Thyroid gland (tissue), 4 donors: ENCODE measurements around the gene ITCH. TPM values are rescaled to one million over a fixed set of nuclear protein-coding genes. Genes with fewer than 3 reads are reported as not detected.
"Not testable (repeated sequence)": the region's sequence is repeated elsewhere in the genome, so short reads cannot be mapped to it uniquely, and the experiment has no call there.

Source experiments
- DNase-seq, 2 donors: peaks; one replicate each; pipeline ENCODE4 v3.0.0-alpha.2; 2019
- H3K27ac ChIP-seq, 3 donors: fragments of 200-600 bp; sonication (generic); 1 replicate in 2 of 3; 2 replicates in 1 of 3; pipeline ENCODE4 v1.5.1; 2016 to 2019; ENCODE audit warnings: mild to moderate bottlenecking in 1 of 3, moderate library complexity in 1 of 3
- H3K27me3 ChIP-seq: fragments of 200-600 bp; sonication (generic); one replicate; pipeline ENCODE4 v1.5.1; 2019
- H3K36me3 ChIP-seq, 2 donors: fragments of 200-600 bp; sonication (generic); one replicate each; pipeline ENCODE4 v1.5.1; 2016 to 2019
- H3K4me1 ChIP-seq, 2 donors: fragments of 200-600 bp; sonication (generic); one replicate each; pipeline ENCODE4 v1.5.1; 2017 to 2019
- H3K4me3 ChIP-seq, 3 donors: fragments of 200-600 bp; sonication (generic); replicated peaks in 1 of 3; 1 replicate in 2 of 3; 2 replicates in 1 of 3; pipeline ENCODE4 v1.5.1; 2016; ENCODE audit warnings: mild to moderate bottlenecking in 1 of 3
- H3K9me3 ChIP-seq: fragments of 200-600 bp; sonication (generic); one replicate; pipeline ENCODE4 v1.5.1; 2017
- POLR2A ChIP-seq, 2 donors: fragments of 450-650 bp; IDR thresholded peaks; one replicate each; pipeline ENCODE4 v1.6.1; 2017; ENCODE audit warnings: antibody characterized with exemption in 2 of 2, mild to moderate bottlenecking in 2 of 2, moderate library complexity in 1 of 2
- WGBS, 2 donors: methylation state at CpG; one replicate each; pipeline ENCODE4 v1.1.5; 2017; 5-methylcytosine and 5-hydroxymethylcytosine counted together
- intact Hi-C: fragments of 100-400 bp; cut with DNase I; formaldehyde crosslinking; loops from one replicate; pipeline ENCODE4 v1.15.1; 2023
- total RNA-seq, 4 donors: library from RNA; depleted of rRNA; stranded (reverse); fragments of >200 nt; gene quantifications; one replicate each; pipeline ENCODE4 v1.2.3, GENCODE V29; 2016
- TF ChIP-seq, protein P1 (sequence below), 6 experiments: fragments of 200-600 bp in 3 of 6; fragments of 450-650 bp in 3 of 6; sonication (generic) in 3 of 6; IDR thresholded peaks; one replicate each; pipeline ENCODE4 v1.5.1; 2016 to 2019; ENCODE audit warnings: antibody characterized with exemption in 6 of 6, mild to moderate bottlenecking in 2 of 6, inconsistent platforms in 1 of 6, moderate library complexity in 1 of 6

ITCH gene
- total RNA-seq, 4 donors from 2014 or later: 67.5 to 120 (median 75.5) TPM

- intact Hi-C loops: no loop called here
- Histone ChIP-seq H3K36me3 (peaks cover 0 to 14% of the 10 kb centered on the region in 2 donors), H3K9me3 (no peaks in the 10 kb centered on the region), H3K27me3 (no peaks in the 10 kb centered on the region), H3K4me3 (no peak overlapping the region), H3K4me1 (peaks cover 24 to 32% of the 10 kb centered on the region in 2 donors), H3K27ac (no peak overlapping the region)
- WGBS, 2 donors: 98% methylated on average over 9 of the region's 9 CpGs
- no peak for TF ChIP-seq POLR2A (IDR thresholded peaks at IDR 0.05)
- TF ChIP-seq, protein P1, sequence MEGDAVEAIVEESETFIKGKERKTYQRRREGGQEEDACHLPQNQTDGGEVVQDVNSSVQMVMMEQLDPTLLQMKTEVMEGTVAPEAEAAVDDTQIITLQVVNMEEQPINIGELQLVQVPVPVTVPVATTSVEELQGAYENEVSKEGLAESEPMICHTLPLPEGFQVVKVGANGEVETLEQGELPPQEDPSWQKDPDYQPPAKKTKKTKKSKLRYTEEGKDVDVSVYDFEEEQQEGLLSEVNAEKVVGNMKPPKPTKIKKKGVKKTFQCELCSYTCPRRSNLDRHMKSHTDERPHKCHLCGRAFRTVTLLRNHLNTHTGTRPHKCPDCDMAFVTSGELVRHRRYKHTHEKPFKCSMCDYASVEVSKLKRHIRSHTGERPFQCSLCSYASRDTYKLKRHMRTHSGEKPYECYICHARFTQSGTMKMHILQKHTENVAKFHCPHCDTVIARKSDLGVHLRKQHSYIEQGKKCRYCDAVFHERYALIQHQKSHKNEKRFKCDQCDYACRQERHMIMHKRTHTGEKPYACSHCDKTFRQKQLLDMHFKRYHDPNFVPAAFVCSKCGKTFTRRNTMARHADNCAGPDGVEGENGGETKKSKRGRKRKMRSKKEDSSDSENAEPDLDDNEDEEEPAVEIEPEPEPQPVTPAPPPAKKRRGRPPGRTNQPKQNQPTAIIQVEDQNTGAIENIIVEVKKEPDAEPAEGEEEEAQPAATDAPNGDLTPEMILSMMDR (IDR thresholded peaks at IDR 0.05): no peak
- no peak for DNase-seq
Measured at GRCh38 chr20:34397096-34397495, 34.0 kb downstream of the ITCH start.

DNA sequence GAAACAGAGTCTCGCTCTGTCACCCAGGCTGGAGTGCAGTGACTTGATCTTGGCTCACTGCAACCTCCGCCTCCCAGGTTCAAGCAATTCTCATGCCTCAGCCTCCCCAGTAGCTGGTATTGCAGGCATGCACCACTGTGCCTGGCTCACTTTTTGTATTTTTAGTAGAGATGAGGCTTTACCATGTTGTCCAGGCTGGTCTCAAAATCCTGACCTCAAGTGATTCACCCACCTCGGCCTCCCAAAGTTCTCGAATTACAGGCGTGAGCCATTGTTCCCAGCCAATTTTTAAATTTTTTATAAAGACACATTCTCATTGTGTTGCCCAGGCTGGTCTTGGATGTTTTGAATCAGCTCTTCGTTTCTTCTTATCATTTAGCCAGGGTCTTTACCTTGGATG lies 37.7 kb downstream of the ITCH start:
- H3K36me3 ChIP-seq, intact Hi-C loops, DNase-seq, H3K9me3 ChIP-seq, H3K27me3 ChIP-seq, H3K4me3 ChIP-seq: not testable (repeated sequence)
- 86 to 89% methylated on average over 6 of the region's 6 CpGs for WGBS, 2 donors
- Histone ChIP-seq H3K4me1 (peaks cover 36 to 48% of the 10 kb centered on the region in 2 donors), H3K27ac (peak overlapping the region in 2 of 3 donors; percentile 19 to 27)

DNA sequence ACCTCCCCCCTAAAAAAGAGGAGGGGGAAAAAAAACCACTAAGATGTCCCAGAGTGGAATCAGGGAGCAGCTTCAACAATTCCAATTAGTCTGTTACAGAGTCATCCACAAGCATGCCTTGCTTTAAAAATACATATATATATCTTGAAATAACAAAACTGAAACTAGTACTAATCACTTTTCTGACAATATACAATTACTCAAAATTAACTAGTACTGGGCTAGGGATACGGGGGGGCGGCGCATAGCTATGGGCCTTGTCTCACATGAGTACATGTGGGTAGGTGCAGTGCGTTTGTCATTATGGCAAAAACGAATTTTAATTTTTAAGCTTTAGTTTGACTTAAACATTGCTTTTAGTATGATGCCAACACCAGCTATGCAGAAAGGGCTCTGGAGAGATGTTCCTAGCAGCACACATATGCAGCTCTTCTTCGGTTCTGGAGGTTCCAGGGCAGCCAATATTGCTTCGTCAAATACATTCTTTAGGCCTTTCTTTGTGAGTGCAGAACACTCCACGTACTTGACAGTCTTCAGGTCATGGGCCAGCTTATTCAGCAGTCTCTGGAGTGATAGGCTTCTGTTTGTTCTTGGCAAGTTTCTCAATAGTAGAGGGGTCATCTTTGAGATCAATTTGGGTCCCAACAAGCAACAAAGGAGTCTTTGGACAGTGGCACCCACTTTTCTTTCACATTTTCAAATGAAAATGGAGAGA lies 38.8 kb downstream of the ITCH start:
- H3K9me3 ChIP-seq: no peaks in the 10 kb centered on the region
- intact Hi-C loops: no loop called here
- 74 to 78% methylated on average over 8 of the region's 8 CpGs for WGBS, 2 donors
- DNase-seq: no peak
- peaks cover 36 to 42% of the 10 kb centered on the region in 2 donors for H3K4me1 ChIP-seq
- no peaks in the 10 kb centered on the region for H3K27me3 ChIP-seq
- peaks cover 0 to 4% of the 10 kb centered on the region in 2 donors for H3K36me3 ChIP-seq
- no peak for TF ChIP-seq POLR2A (IDR thresholded peaks at IDR 0.05)
- TF ChIP-seq, protein P1 (IDR thresholded peaks at IDR 0.05): no peak
- H3K4me3 ChIP-seq: no peak overlapping the region
- H3K27ac ChIP-seq: peak overlapping the region; percentile 19 to 50 (median 19)

DNA sequence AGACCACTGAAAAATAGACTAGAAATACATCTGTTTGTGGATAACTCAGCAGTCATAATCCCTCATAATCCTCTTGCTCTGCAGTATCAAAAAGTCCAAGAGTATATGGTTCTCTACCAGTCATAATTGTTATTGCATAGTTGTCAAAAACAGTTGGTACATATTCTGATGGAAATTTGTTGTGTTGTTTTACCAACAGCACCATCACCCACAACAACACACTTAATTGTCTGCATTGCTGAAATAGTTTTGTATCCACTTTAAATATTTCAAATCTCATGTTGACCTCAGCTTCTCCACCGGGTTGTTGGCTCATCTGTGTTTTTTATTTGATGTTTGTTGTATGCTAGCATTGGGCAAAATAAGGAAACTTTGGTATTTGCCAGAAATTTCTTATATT lies 39.4 kb downstream of the ITCH start:
- Histone ChIP-seq H3K4me3 (no peak overlapping the region), H3K4me1 (peaks cover 36 to 42% of the 10 kb centered on the region in 2 donors), H3K27ac (peak overlapping the region; percentile 19 to 50 (median 19)), H3K9me3 (no peaks in the 10 kb centered on the region), H3K36me3 (peaks cover 0 to 4% of the 10 kb centered on the region in 2 donors), H3K27me3 (no peaks in the 10 kb centered on the region)
- 33 to 39% methylated on average over 1 of the region's 1 CpG for WGBS, 2 donors
- intact Hi-C loops: no loop called here
- DNase-seq: no peak
- TF ChIP-seq POLR2A (IDR thresholded peaks at IDR 0.05): no peak
- TF ChIP-seq, protein P1 (IDR thresholded peaks at IDR 0.05): no peak

GRCh38 chr20:34403063-34403827 lies 40.2 kb downstream of the ITCH start:
- Histone ChIP-seq H3K4me3 (no peak overlapping the region), H3K27ac (peak overlapping the region in 2 of 3 donors; percentile 19 to 28), H3K27me3 (no peaks in the 10 kb centered on the region), H3K36me3 (peaks cover 0 to 4% of the 10 kb centered on the region in 2 donors), H3K4me1 (peaks cover 36 to 42% of the 10 kb centered on the region in 2 donors), H3K9me3 (no peaks in the 10 kb centered on the region)
- WGBS, 2 donors: 81 to 82% methylated on average over 4 of the region's 4 CpGs
- DNase-seq: no peak
- TF ChIP-seq POLR2A (IDR thresholded peaks at IDR 0.05): no peak
- TF ChIP-seq, protein P1 (IDR thresholded peaks at IDR 0.05): no peak
- intact Hi-C loops: no loop called here
